ENCODE results near the gene GRIK3. TPM values are rescaled to one million over a fixed set of nuclear protein-coding genes. Genes with fewer than 3 reads are reported as not detected.

Gene GRIK3
- total RNA-seq, 1 donor from 2014 or later = not detected

- Mint-ChIP-seq H3K4me1 (no peaks in the 10 kb centered on the region), H3K36me3 (ENCODE audit: low read depth) (no peaks in the 10 kb centered on the region), H3K4me3 (no peak overlapping the region), H3K9me3 (no peaks in the 10 kb centered on the region), H3K27ac (no peak overlapping the region), H3K27me3 (peaks cover 3% of the 10 kb centered on the region)
- DNase-seq = no peak
- intact Hi-C loops (cut with micrococcal nuclease) = no loop called here
Measured at GRCh38 chr1:36880155-36881067, 153.9 kb downstream of the GRIK3 start.

- DNase-seq = no peak
- no peaks in the 10 kb centered on the region for H3K9me3 Mint-ChIP-seq
- H3K4me3 Mint-ChIP-seq = no peak overlapping the region
- intact Hi-C loops (cut with micrococcal nuclease) = no loop called here
- H3K27ac Mint-ChIP-seq = no peak overlapping the region
- H3K4me1 Mint-ChIP-seq = no peaks in the 10 kb centered on the region
- no peaks in the 10 kb centered on the region for H3K36me3 Mint-ChIP-seq (ENCODE audit: low read depth)
- H3K27me3 Mint-ChIP-seq = peaks cover 3% of the 10 kb centered on the region
Measured at GRCh38 chr1:36879613-36880012, 154.7 kb downstream of the GRIK3 start.

- Mint-ChIP-seq H3K4me3 (no peak overlapping the region), H3K27ac (no peak overlapping the region)
- intact Hi-C loops (cut with micrococcal nuclease) = no loop called here
Measured at GRCh38 chr1:36876990-36877389, 157.3 kb downstream of the GRIK3 start.

GRCh38 chr1:36874271-36875060 lies 159.8 kb downstream of the GRIK3 start:
- Mint-ChIP-seq H3K27ac (no peak overlapping the region), H3K4me1 (no peaks in the 10 kb centered on the region), H3K27me3 (peaks cover 3% of the 10 kb centered on the region), H3K4me3 (no peak overlapping the region), H3K9me3 (no peaks in the 10 kb centered on the region), H3K36me3 (ENCODE audit: low read depth) (no peaks in the 10 kb centered on the region)
- intact Hi-C loops (cut with micrococcal nuclease) = no loop called here
- no peak for DNase-seq

More at GRCh38 chr1:36876990-36877389, 157.3 kb downstream of the GRIK3 start:
- H3K36me3 Mint-ChIP-seq (ENCODE audit: low read depth) = no peaks in the 10 kb centered on the region
- no peaks in the 10 kb centered on the region for H3K9me3 Mint-ChIP-seq
- no peak for DNase-seq
- H3K27me3 Mint-ChIP-seq = peaks cover 3% of the 10 kb centered on the region
- no peaks in the 10 kb centered on the region for H3K4me1 Mint-ChIP-seq

GRCh38 chr1:36872858-36873257 lies 161.5 kb downstream of the GRIK3 start:
- no peaks in the 10 kb centered on the region for H3K36me3 Mint-ChIP-seq (ENCODE audit: low read depth)
- H3K27me3 Mint-ChIP-seq = peaks cover 3% of the 10 kb centered on the region
- DNase-seq = no peak
- H3K4me1 Mint-ChIP-seq = no peaks in the 10 kb centered on the region
- no peaks in the 10 kb centered on the region for H3K9me3 Mint-ChIP-seq
- no peak overlapping the region for H3K27ac Mint-ChIP-seq
- no peak overlapping the region for H3K4me3 Mint-ChIP-seq
- intact Hi-C loops (cut with micrococcal nuclease) = no loop called here

- DNase-seq = no peak
- Mint-ChIP-seq H3K4me1 (no peaks in the 10 kb centered on the region), H3K9me3 (no peaks in the 10 kb centered on the region), H3K27me3 (no peaks in the 10 kb centered on the region), H3K27ac (no peak overlapping the region), H3K4me3 (no peak overlapping the region), H3K36me3 (ENCODE audit: low read depth) (no peaks in the 10 kb centered on the region)
- intact Hi-C loops (cut with micrococcal nuclease) = no loop called here
Measured at GRCh38 chr1:36872126-36872754, 162.1 kb downstream of the GRIK3 start.

GRCh38 chr1:36871146-36871971 lies 163.0 kb downstream of the GRIK3 start:
- Mint-ChIP-seq H3K27me3 (no peaks in the 10 kb centered on the region), H3K27ac (no peak overlapping the region), H3K9me3 (no peaks in the 10 kb centered on the region)

GRCh38 chr1:36869826-36870225 lies 164.5 kb downstream of the GRIK3 start:
- Mint-ChIP-seq H3K27ac (no peak overlapping the region), H3K4me1 (no peaks in the 10 kb centered on the region), H3K4me3 (no peak overlapping the region), H3K27me3 (no peaks in the 10 kb centered on the region), H3K36me3 (ENCODE audit: low read depth) (no peaks in the 10 kb centered on the region), H3K9me3 (no peaks in the 10 kb centered on the region)
- DNase-seq = no peak
- intact Hi-C loops (cut with micrococcal nuclease) = no loop called here

More at GRCh38 chr1:36871146-36871971, 163.0 kb downstream of the GRIK3 start:
- Mint-ChIP-seq H3K4me3 (no peak overlapping the region), H3K4me1 (no peaks in the 10 kb centered on the region), H3K36me3 (ENCODE audit: low read depth) (no peaks in the 10 kb centered on the region)
- no peak for DNase-seq
- intact Hi-C loops (cut with micrococcal nuclease) = no loop called here

- intact Hi-C loops (cut with micrococcal nuclease) = no loop called here
- Mint-ChIP-seq H3K4me3 (no peak overlapping the region), H3K36me3 (ENCODE audit: low read depth) (no peaks in the 10 kb centered on the region), H3K9me3 (no peaks in the 10 kb centered on the region), H3K27me3 (no peaks in the 10 kb centered on the region), H3K4me1 (no peaks in the 10 kb centered on the region), H3K27ac (no peak overlapping the region)
- DNase-seq = no peak
Measured at GRCh38 chr1:36869054-36869453, 165.3 kb downstream of the GRIK3 start.

GRCh38 chr1:36867575-36867974 lies 166.7 kb downstream of the GRIK3 start:
- no peak for DNase-seq
- H3K27ac Mint-ChIP-seq = no peak overlapping the region
- intact Hi-C loops (cut with micrococcal nuclease) = no loop called here
- H3K9me3 Mint-ChIP-seq = no peaks in the 10 kb centered on the region
- H3K4me1 Mint-ChIP-seq = no peaks in the 10 kb centered on the region
- no peaks in the 10 kb centered on the region for H3K36me3 Mint-ChIP-seq (ENCODE audit: low read depth)
- no peaks in the 10 kb centered on the region for H3K27me3 Mint-ChIP-seq
- H3K4me3 Mint-ChIP-seq = no peak overlapping the region

- no peaks in the 10 kb centered on the region for H3K4me1 Mint-ChIP-seq
- no peak overlapping the region for H3K4me3 Mint-ChIP-seq
- no peaks in the 10 kb centered on the region for H3K36me3 Mint-ChIP-seq (ENCODE audit: low read depth)
- H3K9me3 Mint-ChIP-seq = no peaks in the 10 kb centered on the region
- no peak for DNase-seq
- no peaks in the 10 kb centered on the region for H3K27me3 Mint-ChIP-seq
- H3K27ac Mint-ChIP-seq = no peak overlapping the region
- intact Hi-C loops (cut with micrococcal nuclease) = no loop called here
Measured at GRCh38 chr1:36866169-36866814, 168.0 kb downstream of the GRIK3 start.

- intact Hi-C loops (cut with micrococcal nuclease) = no loop called here
- H3K9me3 Mint-ChIP-seq = no peaks in the 10 kb centered on the region
- no peaks in the 10 kb centered on the region for H3K36me3 Mint-ChIP-seq (ENCODE audit: low read depth)
- H3K27me3 Mint-ChIP-seq = no peaks in the 10 kb centered on the region
- DNase-seq = no peak
- H3K4me3 Mint-ChIP-seq = no peak overlapping the region
- no peak overlapping the region for H3K27ac Mint-ChIP-seq
- no peaks in the 10 kb centered on the region for H3K4me1 Mint-ChIP-seq
Measured at GRCh38 chr1:36865602-36865900, 168.8 kb downstream of the GRIK3 start.
